ENCODE measurements around the gene KIF1B. TPM values are rescaled to one million over a fixed set of nuclear protein-coding genes. Genes with fewer than 3 reads are reported as not detected.
"Not testable (repeated sequence)": the region's sequence is repeated elsewhere in the genome, so short reads cannot be mapped to it uniquely, and the experiment has no call there.

KIF1B gene
- polyA plus RNA-seq, 4 donors = 37.9 to 47.8 (median 42.9) TPM

DNA sequence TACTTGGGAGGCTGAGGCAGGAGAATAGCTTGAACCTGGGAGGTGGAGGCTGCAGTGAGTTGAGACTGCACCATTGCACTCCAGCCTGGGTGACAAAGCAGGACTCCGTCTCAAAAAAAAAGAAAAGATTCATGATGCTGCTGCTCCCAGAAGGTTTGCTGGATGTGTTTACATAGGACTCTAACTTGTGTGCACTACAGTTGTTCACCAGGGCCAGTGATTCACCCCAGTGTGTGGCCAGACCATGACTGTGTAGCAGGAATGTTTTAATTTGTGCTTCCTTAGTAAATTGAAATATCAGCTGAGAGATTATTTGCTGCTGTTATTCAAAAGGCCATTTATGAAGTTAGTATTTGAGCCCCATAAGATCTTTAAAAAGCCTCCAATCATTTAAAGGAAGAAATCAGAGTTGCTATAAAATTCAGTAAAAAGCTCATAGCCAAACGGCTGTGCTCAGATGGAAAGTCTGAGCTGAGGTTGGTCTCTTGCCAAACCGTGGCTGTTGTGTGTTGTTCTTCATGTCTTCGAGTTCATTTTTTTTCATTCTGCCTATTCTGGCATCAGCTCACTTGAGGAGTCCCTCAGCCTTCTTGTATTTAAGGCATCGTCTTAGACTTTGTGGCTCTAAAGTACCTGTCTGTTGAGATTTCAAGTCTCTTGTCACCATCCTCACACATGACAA lies 170.4 kb downstream of the KIF1B start:
- DNase-seq (ENCODE audit: low read depth in 4 of 4, low spot score in 3 of 4) = no peak

DNA sequence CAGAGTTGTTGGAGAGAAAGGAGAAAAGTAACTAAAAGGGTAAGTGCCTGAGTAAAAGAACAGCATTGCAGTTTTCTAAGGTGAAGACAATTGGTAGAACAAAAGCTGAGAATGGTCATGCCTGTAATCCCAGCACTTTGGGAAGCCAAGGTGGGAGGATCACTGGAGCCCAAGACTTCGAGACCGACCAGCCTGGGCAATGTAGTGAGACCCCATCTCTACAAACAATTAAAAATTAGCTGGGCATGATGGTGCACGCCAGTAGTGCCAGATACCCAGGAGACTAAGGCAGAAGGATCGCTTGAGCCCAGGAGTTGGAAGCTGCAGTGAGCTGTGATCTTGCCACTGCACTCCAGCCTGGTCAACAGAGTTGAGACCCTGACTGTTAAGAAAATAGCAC lies 173.3 kb downstream of the KIF1B start:
- DNase-seq (ENCODE audit: low read depth in 4 of 4, low spot score in 3 of 4) = no peak

GRCh38 chr1:10384219-10384618 lies 173.8 kb downstream of the KIF1B start:
- no peak for DNase-seq (ENCODE audit: low read depth in 4 of 4, low spot score in 3 of 4)

- no peak for DNase-seq (ENCODE audit: low read depth in 4 of 4, low spot score in 3 of 4)
Measured at GRCh38 chr1:10386761-10387676, 176.6 kb downstream of the KIF1B start.

DNA sequence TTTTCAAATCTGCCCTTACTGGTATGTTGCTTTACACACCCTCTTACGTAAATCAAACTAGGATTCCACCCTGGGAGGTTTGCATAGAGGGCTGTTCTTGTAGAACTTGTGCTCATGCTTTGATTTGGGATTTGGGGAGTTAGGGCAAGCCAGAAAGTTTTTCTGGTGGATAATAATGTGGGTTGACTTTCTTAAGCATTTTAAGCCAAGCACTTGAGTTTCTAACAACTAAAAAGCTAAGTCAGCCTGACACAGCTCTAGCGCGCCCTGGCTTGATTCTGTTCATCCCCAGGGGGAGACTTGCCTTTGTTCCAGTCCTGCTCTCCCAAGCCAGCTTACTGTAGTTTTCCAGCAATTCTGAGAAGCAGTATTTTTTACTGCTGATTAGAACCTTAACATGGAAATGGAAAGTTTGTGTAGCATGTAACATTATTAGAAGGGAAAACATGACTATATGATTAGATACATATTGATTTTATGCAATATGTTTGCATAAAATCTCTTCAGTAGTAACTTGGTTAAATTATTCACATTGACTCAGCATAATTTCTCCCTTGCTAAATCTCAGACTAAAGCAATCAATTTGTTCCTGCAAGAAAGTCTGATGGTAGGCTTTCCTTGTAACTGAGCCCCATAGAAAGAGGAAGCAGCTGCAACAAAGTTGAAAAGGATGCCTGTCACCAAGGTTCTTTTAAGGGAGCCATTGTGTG lies 177.5 kb downstream of the KIF1B start:
- peak in 1 of 4 donors; percentile 29 for DNase-seq (ENCODE audit: low read depth in 4 of 4, low spot score in 3 of 4)

DNA sequence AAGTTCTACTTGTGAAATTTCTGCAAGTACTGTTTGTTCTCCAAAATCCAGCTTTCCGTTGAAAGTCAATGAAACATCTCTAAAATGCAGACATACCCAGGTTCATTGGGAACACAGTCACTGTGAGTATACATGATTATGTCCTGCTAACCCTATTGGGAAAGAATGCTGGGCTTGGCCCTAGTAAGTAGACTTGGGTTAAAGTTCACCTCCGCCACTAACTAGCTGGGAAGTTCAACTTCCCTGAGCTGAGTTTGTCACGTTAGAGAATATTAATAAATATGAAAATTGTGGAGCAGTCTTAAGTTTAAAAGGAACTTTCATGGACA lies 178.0 kb downstream of the KIF1B start:
- DNase-seq (ENCODE audit: low read depth in 4 of 4, low spot score in 3 of 4) = no peak

DNA sequence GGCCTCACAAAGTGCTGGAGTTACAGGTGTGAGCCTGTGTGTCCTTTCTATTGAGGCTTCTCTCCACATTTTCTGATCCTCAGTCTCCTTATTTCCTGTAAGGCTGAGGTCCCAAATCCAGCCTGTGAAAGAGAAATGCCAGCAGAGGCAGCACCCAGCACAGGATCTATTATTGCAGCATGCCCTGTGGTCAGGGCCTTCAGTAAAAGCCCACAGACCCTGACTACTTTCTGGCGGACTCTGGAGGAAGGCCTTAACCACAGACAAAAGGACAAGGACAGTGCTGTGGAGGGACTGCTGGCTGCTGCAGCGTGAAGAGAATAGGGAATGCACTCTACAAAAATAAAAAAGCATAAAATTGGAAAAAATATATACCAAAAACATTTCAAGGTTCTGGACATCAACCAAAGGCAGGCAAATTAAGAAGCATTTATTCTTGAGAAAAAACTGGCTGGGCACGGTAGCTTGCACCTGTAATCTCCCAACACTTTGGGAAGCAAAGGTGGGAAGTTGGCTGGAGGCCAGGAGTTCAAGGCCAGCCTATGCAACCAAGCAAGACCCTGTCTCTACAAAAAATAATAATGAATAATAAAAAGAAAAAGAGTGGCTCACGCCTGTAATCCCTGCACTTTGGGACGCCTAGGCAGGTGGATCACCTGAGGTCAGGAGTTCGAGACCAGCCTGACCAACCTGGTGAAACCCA lies 179.1 kb downstream of the KIF1B start:
- DNase-seq (ENCODE audit: low read depth in 4 of 4, low spot score in 3 of 4) = no peak

- DNase-seq (ENCODE audit: low read depth in 4 of 4, low spot score in 3 of 4) = no peak
Measured at GRCh38 chr1:10396870-10397269, 186.5 kb downstream of the KIF1B start.

DNA sequence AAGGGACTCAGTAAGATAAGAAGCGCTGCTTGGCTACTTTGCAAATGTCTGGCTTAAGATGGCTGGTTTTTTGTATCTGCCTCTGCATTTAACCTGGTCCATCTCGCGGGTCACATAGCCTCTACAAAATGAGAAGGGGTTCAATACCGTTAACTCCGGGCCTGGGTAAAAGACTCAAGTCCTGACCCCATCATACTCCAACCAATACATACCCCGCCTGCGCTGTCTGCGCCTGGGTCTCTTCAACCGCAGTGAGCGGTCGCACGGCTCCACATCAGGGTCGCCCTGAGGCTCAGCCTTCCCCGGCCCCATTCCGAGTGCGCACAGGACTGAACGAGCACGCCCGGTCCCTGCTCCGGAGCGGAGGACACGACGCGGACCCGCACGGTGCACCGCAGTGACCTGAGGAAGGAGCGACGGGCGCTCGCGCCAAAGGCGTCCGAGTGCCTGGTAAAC lies 187.9 kb downstream of the KIF1B start:
- no peak for DNase-seq (ENCODE audit: low read depth in 4 of 4, low spot score in 3 of 4)

DNA sequence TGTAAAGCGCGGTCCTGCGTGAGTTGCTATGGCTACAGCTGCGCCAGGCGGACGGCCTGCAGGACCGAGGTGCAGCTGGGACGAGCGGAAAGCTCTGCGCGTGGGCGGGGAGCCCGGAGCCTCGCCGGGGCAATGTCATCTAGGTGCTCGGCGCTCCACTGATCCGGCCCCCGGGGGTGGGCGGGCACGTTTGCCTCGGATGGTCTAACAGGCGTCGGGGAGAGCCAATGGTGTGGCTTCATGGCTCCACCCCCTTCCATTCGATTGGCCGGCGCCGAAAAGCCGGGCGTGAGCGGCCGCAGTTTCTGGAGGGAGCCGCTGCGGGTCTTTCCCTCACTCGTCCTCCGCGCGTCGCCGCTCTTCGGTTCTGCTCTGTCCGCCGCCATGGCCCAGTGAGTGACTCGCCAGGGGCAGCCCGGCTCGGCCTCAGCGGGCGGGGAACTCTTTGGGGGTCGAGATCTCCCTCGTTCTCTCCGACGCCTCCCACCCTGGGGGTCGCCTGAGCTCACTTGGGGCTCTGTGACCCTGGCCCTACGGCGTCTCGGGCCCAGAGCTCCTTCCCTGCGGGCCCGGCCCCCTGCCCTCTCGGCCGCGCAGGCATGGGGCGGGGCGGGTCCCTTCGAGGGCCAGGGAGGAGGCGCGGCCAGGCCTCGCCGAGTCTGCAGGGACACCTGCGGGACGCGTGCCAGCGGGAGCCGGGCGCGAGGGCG lies 188.5 kb downstream of the KIF1B start, which contains the start of gene PGD:
Gene PGD, plus strand, starts transcription at position 331 of the 710 bp plus-strand sequence. Its CDS starts 54 bp downstream, at position 385.
- DNase-seq (ENCODE audit: low read depth in 4 of 4, low spot score in 3 of 4) = peak; percentile 90 to 94 (median 92)

GRCh38 chr1:10399444-10399941 lies 189.1 kb downstream of the KIF1B start:
- DNase-seq (ENCODE audit: low read depth in 4 of 4, low spot score in 3 of 4) = no peak

GRCh38 chr1:10400013-10400412 lies 189.6 kb downstream of the KIF1B start:
- DNase-seq (ENCODE audit: low read depth in 4 of 4, low spot score in 3 of 4) = no peak

GRCh38 chr1:10401281-10401680 lies 190.9 kb downstream of the KIF1B start:
- no peak for DNase-seq (ENCODE audit: low read depth in 4 of 4, low spot score in 3 of 4)

DNA sequence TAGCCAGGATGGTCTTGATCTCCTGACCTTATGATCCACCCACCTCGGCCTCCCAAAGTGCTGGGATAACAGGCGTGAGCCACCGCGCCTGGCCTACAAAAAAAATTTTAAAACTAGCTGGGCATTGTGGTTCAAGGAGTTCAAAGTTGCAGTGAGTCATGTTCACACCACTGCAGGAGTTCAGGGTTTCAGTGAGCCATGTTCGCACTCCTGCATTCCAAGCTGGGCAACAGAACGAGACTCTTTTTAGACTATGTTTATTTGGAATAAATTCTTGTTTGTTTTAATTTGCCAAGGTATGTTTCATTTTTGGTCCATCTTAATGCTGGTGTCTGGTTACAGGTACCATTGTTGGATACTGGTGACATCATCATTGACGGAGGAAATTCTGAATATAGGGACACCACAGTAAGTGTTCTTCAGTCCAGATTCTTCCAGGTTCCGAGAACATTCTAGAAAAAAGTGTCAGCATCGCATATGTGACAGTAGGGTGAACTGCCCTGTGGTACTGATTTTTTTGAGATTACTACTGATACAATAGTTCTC lies 192.4 kb downstream of the KIF1B start:
- no peak for DNase-seq (ENCODE audit: low read depth in 4 of 4, low spot score in 3 of 4)

DNA sequence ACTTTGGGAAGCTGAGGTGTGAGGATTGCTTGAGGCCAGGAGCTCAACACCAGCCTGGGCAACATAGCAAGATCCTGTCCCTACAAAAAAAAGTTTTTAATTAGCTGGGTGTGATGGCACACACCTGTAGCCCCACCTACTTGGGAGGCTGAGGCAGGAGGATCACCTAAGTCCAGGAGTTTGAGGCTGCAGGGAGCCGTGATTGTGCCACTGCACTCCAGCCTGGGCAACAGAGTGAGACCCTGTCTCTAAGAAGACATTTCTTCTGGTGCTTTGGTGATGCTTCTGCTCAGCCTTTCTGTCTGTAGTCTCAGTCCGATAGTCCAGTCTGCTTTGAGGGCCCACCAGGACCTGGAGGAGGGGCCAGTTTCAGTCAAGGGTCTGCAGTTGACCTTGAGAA lies 196.8 kb downstream of the KIF1B start:
- no peak for DNase-seq (ENCODE audit: low read depth in 4 of 4, low spot score in 3 of 4)

GRCh38 chr1:10415211-10415930 lies 205.0 kb downstream of the KIF1B start:
- DNase-seq (ENCODE audit: low read depth in 4 of 4, low spot score in 3 of 4) = no peak

DNA sequence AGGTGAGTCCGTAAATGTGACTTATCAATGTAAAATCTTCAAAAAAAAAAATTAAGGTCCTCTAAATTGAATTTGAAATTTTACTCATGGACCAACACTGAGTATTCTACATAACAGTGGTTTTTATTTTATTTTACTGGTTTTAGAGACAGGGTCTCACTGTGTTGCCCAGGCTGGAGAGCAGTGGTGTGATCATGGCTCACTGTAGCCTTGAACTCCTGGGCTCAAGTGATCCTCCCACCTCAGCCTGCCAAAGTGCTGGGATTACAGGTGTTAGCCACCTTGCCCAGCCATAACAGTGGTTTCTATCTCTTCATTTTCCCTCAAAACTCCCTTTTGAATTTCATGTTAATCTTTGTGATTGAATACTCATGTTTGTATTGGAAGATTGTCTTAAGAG lies 205.6 kb downstream of the KIF1B start:
- not testable (repeated sequence) for DNase-seq (ENCODE audit: low read depth in 4 of 4, low spot score in 3 of 4)

DNA sequence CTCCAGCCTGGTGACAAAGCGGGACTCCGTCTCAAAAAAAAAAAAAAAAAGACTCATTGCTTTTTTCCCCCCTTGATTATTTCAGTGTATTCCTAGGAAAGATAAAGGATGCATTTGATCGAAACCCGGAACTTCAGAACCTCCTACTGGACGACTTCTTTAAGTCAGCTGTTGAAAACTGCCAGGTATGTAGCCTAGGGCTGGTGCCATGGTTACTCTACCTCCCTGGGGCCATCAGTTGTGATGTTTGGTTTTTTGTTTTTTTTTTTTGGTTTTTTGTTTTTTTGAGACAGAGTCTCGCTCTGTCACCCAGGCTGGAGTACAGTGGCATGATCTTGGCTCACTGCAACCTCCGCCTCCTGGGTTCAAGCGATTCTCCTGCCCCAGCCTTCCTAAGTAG lies 208.4 kb downstream of the KIF1B start:
- DNase-seq (ENCODE audit: low read depth in 4 of 4, low spot score in 3 of 4) = not testable (repeated sequence)

DNA sequence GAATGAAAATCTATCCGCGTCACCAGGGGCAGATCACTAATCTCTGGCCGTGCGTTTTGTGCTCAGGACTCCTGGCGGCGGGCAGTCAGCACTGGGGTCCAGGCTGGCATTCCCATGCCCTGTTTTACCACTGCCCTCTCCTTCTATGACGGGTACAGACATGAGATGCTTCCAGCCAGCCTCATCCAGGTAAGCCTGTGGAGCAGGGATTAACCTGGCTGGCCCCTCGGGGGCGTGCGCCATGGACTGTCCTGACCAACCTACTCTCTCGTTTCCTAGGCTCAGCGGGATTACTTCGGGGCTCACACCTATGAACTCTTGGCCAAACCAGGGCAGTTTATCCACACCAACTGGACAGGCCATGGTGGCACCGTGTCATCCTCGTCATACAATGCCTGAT lies 209.0 kb downstream of the KIF1B start:
- DNase-seq (ENCODE audit: low read depth in 4 of 4, low spot score in 3 of 4) = no peak
